UCSD-AML1 (cell line): Measurements from ENCODE around the gene CXCL10.
"Not testable (repeated sequence)": the region's sequence is repeated elsewhere in the genome, so short reads cannot be mapped to it uniquely, and the experiment has no call there.

Source experiments
- DNase-seq: peaks from one replicate; lab custom pipeline; 2025; ENCODE audit not compliant: unreplicated experiment; lab: John Stamatoyannopoulos, UW

The CXCL10 gene

DNA sequence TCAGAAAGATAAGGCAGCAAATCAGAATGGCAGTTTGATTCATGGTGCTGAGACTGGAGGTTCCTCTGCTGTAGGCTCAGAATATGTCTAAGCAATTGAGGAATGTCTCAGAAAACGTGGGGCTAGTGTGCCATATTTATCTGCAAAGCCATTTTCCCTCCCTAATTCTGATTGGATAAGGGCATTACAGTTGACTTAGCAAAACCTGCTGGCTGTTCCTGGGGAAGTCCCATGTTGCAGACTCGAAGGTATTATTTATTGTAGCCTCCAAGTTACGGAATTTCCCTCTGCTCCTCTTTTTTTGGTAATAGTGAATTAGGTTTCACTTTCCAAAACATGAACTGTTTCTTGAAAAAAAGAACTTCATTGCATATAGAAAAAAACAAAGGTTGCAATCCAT is at the start of gene CXCL10:
CXCL10 (minus strand) TSS at position 109 of the 400 bp plus-strand sequence; CDS start at position 43, 66 bp downstream.
- DNase-seq = no peak

DNA sequence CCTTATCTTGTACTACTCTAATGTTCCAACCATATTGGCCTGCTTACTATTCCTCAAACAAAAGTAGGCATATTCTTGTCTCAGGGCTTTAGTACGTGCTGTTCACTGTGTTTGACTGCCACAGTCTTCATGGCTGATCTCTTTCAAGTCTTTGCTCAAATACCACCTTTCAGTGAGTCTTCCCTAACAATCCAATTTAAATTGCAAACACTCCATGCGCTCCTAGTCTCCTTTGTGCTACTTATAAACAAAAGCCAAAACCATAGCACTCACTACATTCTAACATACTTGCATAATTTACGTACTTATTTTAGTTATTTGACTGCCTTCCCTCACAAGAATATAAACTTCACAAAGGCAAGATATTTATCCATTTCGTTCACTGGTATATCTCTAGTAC is 49.5 kb upstream of the CXCL10 start:
- no peak for DNase-seq

DNA sequence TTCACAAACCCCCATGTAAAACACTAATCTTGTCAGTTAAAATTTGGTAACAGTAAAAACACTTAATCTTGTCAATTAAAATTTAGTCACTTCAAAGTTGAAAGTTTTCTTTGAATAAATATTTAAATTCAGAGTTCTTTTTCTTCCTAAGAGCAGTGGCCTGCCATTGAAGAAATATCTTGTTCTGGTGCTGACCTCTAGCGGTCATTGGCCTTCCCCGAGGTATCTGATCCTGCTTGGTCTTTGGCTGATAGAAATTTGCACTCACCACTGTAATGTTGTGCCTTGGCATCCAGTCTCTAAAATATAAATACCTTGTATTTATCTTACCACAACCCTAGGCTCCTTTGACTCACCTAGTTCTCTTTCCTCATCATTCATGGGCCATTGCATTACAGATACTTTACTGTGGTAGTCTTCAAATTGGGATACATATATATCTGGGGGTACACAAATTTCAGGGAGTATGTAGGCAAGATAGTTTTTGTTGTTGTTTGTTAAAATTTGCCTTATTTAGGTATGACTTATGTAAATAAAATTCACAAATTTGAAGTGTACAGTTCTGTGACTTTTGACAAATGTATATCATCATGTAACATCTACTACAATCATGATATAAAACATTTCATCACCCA is 44.5 kb upstream of the CXCL10 start:
- DNase-seq = peak; percentile 41

DNA sequence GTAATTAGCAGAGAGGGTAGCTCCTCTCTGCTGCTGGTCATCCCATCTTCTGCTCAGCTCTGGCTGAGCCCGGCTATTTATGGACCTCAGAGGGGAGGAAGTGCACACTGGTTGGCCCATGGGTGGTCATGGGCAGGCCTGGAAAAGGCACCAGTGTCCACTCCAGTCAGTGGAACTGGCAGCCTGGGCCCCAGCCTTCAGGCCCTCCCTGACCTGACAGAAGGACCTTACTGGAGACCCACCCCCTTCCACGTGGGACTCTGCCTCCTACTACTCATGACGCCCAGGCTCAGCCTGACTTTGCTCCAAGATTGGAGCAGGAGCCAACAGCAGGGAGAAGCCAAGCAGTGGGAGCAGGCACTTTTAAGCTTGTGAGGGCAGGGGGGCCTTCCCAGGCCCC is 43.2 kb upstream of the CXCL10 start:
- no peak for DNase-seq

DNA sequence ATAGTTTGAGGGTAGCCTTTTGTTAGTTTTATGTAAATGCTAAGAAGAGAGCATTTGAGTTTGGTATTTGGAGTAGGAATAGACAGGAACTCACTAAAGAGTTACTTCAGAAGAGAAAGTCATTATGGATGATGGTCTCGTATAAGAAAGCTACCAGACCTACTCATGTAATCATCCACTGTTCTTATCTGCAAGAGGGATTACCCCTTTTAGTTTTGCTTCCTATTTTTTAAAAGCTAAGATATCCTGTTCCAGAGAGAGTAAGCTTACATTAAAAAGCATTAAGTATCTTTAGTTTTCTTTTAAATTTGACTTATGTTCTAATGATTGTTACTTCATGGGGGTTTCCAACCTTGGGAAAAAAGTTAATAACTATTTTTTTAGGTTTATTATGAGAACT is 38.7 kb upstream of the CXCL10 start:
- no peak for DNase-seq

DNA sequence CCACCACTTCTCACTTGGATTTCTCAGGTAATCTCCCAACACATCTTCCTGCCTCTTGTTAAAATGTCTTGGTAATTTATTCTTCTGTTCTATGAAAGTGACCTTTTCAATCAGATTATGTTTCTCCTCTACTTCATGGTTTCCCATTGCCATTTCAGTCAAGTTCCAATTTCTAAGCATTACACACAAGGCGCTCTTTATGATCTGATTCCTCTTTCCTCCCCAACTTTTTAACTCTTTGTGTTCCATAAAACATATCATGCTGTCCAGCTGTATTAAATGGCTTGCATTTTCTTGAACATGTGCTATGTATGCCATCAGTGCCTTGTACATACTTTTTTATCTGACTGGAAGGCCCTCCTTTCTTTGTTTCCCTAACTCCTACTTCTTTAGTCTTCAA is 38.1 kb upstream of the CXCL10 start:
- DNase-seq = no peak

DNA sequence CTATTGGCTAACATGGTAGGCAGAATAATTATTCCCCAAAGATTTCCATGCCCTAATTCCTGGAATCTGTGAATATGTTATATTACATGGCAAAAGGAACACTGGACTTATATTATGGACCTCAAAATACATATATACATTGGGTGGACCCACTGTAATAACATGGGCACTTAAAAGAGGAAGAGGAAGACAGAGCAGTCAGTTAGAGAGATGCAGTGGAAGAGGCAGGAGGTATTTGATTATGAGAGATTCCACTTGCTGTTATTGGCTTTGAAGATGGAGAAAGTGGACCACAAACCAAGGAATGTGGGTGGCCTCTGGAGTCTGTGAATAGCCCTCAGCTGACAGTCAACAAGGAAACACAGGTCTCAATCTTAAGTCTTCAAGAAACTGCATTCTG is 37.2 kb upstream of the CXCL10 start:
- DNase-seq = peak; percentile 7

DNA sequence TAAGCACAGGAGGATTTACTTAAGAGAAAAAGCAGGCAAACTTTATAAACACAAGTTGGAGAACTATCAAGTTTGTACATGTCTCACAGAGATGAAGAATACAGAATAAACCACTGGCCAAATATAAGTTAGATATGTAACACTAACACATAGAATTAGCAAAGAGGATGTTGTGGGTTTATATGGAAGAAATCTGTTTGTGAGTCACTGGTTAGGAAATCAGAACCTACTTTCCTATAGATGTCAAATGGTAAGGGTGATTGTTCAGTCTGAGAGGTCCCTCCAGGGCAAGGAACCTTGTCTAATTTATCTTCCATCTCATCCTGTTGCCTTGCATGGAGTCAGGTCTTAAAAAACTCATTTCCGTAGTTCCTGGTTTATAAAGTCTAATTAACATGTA is 36.5 kb upstream of the CXCL10 start:
- DNase-seq = no peak

DNA sequence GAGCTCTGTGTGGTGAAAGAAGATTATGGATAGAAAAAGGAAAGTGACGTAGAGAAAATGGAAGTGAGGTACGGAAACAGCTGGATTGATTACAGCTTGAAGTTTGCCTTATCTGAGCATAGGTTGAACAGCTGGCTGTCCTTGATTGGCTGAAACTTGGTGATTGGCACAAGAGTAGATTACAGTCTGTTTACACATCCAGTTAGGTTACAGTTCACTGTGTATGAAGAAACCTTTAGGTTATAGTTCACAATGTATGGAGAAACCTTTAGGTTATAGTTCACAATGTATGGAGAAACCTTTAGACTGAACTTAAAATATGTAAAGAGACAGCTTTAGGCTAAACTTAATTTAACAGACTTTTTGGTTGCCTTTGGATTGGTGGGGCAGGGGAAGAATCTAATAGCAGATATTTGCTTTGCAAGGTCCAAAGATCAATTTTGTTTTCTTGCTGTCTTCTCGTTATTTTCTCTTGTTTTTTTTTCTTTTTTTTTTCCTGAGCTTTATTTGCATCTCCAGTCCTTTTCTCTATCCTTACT is 35.7 kb upstream of the CXCL10 start:
- DNase-seq = no peak

DNA sequence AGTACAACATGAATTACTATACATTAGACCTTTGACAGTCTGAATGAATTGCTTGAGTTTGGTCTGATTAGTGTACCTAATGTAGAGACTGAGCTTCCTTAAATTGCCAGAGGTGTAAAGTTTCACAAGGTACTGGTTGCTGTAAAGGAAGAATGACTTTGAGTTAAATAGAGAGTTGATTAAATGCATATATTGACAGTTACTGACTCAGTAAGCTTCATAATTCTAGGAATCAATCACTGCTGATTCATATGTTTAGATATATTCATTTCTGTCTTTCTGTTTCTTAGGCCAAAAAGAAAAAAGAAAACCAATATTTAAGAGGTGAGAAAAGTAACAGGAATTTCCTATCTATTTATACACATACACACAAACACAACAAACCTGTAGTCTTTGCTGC is 35.0 kb upstream of the CXCL10 start:
- no peak for DNase-seq

DNA sequence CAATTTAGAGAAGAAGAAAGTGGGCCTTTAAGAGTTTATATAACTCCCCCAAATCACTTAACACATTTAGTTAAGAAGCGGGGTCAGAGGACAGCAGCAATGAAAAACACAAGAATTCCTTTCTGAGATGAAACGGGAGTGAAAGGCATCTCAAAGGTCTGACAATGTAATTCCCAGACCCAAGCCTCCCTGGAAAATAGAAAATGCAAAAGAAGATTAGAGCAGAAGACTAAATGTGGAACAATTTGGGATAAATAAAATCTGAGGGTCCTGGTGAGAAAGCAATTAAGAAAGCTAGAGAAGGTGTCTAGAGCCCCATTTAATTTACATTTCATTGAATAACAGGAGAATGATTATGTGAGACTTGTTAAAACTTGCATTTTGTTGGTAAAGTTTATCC is 32.1 kb upstream of the CXCL10 start:
- DNase-seq = no peak

DNA sequence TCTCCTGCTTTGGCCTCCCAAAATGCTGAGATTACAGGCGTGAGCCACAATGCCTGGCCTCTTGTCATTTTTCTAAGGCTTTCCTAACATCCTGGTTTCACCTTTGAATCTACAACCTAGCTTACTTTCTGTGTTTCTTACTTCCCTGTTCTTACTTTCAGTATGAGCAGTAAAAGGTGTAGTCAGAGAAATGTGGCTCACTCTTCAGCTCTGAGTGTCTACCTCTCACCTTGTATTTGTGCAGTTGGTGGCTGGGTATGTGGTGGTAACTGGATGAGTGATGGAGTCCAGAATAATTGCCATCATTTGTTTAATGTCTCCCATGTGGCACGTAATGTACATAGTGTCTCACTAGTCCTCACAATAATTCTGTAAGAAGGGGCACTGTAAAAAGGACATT is 31.7 kb upstream of the CXCL10 start:
- DNase-seq = no peak

DNA sequence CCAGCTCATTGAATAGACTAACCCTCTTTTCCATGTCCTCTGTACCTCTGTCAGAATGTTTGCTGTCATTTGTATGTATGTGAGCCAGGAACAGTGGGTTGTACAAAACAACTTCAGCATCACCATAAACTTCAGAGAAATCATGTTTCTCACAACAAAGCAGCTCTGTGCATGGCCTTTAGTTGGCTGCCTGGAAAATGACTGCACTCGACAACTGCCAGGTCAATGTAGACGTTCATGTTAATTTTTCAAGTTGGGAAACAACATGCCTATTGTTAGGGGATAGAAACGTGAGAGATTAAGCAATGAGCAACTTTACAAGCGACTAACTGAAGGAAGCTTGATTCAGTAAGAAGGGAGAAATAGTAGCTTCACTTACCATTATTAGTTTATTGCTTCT is 30.4 kb upstream of the CXCL10 start:
- DNase-seq = no peak

DNA sequence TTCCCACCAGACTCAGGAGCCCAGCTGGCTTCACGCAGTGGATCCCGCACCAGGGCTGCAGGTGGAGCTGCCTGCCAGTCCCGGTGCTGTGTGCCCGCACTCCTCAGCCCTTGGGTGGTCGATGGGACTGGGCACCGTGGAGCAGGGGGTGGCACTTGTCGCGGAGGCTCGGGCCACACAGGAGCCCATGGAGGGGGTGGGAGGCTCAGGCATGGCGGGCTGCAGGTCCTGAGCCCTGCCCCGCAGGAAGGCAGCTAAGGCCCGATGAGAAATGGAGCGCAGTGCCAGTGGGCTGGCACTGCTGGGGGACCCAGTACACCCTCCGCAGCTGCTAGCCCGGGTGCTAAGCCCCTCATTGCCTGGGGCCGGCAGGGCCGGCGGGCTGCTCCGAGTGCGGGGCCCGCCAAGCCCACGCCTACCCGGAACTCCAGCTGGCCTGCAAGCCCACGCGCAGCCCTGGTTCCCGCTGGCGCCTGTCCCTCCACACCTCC is 27.3 kb upstream of the CXCL10 start:
- DNase-seq = not testable (repeated sequence)

DNA sequence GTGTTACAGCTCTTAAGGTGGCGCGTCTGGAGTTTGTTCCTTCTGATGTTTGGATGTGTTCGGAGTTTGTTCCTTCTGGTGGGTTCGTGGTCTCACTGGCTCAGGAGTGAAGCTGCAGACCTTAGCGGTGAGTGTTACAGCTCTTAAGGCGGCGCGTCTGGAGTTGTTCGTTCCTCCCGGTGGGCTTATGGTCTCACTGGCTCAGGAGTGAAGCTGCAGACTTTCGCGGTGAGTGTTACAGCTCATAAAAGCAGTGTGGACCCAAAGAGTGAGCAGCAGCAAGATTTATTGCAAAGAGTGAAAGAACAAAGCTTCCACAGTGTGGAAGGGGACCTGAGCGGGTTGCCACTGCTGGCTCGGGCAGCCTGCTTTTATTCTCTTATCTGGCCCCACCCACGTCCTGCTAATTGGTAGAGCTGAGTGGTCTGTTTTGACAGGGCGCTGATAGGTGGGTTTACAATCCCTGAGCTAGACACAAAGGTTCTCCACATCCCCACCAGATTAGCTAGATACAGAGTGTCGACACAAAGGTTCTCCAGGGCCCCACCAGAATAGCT is 26.6 kb upstream of the CXCL10 start:
- not testable (repeated sequence) for DNase-seq

DNA sequence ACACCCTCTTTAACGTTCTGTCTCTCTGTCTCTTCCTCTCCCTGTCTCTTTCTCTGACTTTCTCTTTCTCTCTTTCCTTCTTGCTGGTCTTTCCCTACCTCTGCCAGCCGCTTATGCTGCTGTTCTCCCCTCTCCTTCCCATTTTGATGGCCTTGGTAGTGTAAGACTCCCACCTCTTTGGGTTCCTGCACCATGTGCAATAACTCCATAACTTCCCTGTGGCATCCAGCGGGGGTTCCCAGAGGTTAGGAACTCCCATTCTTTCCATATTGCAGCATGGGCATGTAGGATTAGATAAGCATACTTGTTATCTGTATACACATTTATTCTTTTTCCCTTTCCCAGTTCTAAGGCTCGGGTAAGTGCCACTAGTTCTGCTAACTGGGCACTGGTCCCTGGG is 21.4 kb upstream of the CXCL10 start:
- DNase-seq = not testable (repeated sequence)

DNA sequence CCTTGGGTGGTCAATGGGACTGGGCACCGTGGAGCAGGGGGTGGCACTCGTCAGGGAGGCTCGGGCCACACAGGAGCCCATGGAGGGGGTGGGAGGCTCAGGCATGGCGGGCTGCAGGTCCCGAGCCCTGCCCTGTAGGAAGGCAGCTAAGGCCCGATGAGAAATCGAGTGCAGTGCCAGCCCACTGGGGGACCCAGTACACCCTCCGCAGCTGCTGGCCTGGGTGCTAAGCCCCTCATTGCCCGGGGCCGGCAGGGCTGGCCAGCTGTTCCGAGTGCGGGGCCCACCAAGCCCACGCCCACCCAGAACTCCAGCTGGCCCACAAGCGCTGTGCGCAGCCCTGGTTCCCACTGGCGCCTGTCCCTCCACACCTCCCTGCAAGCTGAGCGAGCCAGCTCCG is 20.0 kb upstream of the CXCL10 start:
- not testable (repeated sequence) for DNase-seq

DNA sequence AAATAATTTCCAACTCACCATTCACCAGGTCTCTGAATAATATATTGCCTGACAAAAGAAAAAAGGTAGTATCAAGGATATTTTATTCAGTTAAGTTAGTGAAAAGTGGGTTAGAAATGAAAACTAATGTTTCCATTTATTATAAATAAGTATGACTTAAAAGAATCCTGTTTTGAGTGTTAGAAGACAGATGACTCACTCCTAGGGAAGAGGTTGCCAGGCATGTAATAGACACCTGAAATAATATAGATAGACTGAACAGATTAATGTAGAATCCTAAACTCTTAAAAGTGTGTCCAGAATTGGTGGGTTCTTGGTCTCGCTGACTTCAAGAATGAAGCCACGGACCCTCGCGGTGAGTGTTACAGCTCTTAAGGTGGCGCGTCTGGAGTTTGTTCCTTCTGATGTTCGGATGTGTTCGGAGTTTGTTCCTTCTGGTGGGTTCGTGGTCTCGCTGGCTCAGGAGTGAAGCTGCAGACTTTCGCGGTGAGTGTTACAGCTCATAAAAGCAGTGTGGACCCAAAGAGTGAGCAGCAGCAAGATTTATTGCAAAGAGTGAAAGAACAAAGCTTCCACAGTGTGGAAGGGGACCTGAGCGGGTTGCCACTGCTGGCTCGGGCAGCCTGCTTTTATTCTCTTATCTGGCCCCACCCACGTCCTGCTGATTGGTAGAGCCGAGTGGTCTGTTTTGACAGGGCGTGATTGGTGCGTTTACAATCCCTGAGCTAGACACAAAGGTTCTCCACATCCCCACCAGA is 19.1 kb upstream of the CXCL10 start:
- DNase-seq = not testable (repeated sequence)

DNA sequence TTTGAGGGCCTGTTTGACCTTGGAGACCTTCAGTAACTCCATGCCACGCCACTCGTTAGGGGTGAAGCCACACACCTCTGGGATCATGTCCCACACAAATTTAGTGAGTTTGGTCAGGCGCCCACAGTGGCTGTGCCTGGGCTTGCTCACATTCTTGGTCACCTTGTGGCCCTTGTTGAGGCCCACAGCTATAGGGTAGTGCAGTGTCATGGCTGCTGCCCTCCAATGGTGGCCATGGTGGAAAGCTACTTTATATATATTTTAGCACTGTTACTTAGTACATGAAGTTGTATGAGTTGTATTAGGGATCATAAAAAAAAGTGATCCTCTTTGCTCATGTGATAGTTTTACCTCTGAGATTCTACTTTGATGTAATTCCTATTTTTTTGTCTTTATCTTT is 13.6 kb upstream of the CXCL10 start:
- no peak for DNase-seq

DNA sequence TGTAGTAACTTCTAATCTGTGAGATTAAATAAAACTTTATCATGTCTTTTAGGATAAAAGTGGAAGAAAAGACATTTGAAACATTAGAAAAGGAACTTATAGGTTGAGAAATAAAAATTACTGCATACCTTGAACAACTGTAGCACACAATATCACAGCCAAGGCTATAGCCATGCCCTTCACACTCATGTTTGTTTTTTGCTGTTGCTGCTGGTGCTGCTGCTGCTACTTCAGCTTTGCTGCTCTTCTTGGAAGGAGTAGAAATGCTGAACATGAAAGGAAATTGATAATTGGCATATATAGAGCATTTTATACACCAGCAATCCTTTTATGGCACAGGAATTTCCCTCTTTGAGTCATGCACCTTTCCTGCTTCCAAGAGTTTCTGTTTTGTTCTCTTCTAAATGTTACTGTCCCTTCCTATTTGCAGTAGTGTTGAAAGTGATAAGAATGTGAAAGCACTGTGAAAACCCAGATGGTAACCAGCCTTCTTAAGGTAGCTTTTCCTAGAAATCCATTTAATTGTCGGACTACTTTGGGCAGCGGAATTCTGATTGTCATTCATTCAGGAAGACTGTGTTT is 12.6 kb upstream of the CXCL10 start, which contains the start of gene CXCL11:
CXCL11 (minus strand) TSS at position 272 of the 582 bp plus-strand sequence; CDS start at position 189, 83 bp downstream.
- DNase-seq = no peak

DNA sequence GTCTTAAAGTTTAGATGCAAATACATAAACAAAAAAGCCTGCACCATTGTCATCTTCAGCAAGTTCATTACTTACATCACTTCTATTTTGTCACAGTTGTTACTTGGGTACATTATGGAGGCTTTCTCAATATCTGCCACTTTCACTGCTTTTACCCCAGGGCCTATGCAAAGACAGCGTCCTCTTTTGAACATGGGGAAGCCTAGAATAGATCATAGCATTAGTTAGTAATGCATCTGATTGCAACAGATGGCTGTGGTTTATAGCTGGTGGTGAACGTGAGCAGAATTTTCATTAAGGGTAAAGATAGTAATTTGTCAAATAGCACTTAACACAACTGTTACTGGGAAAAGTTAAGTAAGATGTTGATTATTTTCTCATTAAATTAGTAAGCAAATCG is 11.8 kb upstream of the CXCL10 start:
- no peak for DNase-seq
